ENCODE results near the gene LDB2. TPM values are rescaled to one million over a fixed set of nuclear protein-coding genes. Genes with fewer than 3 reads are reported as not detected.
"Not testable (repeated sequence)": the region's sequence is repeated elsewhere in the genome, so short reads cannot be mapped to it uniquely, and the experiment has no call there.

LDB2 gene
- total and polyA plus RNA-seq, 5 experiments from 2014 or later = 0.38 TPM; not detected in 4

GRCh38 chr4:16643893-16644292 is 254.6 kb downstream of the LDB2 start:
- Mint-ChIP-seq H3K27ac (no peak overlapping the region), H3K4me1 (no peaks in the 10 kb centered on the region), H3K36me3 (no peaks in the 10 kb centered on the region), H3K9me3 (peaks cover 0 to 4% (median 0%) of the 10 kb centered on the region in 9 donors), H3K27me3 (peaks cover 0 to 11% (median 0%) of the 10 kb centered on the region in 5 donors), H3K4me3 (no peak overlapping the region)
- ATAC-seq (no peak), DNase-seq (no peak)
- POLR2A ChIA-PET = no interaction called here

GRCh38 chr4:16642897-16643296 is 255.5 kb downstream of the LDB2 start:
- H3K4me3 Mint-ChIP-seq = no peak overlapping the region
- H3K9me3 Mint-ChIP-seq = peaks cover 0 to 4% (median 0%) of the 10 kb centered on the region in 9 donors
- no peak for DNase-seq
- no peaks in the 10 kb centered on the region for H3K4me1 Mint-ChIP-seq
- no peaks in the 10 kb centered on the region for H3K36me3 Mint-ChIP-seq
- ATAC-seq = no peak
- no peak overlapping the region for H3K27ac Mint-ChIP-seq
- H3K27me3 Mint-ChIP-seq = peaks cover 0 to 11% (median 0%) of the 10 kb centered on the region in 5 donors
- POLR2A ChIA-PET = no interaction called here

- no peaks in the 10 kb centered on the region for H3K36me3 Mint-ChIP-seq
- H3K4me3 Mint-ChIP-seq = no peak overlapping the region
- no peak for DNase-seq
- peaks cover 0 to 4% (median 0%) of the 10 kb centered on the region in 9 donors for H3K9me3 Mint-ChIP-seq
- no peak for ATAC-seq
- no peaks in the 10 kb centered on the region for H3K4me1 Mint-ChIP-seq
- H3K27me3 Mint-ChIP-seq = peaks cover 0 to 11% (median 0%) of the 10 kb centered on the region in 5 donors
- POLR2A ChIA-PET = no interaction called here
- no peak overlapping the region for H3K27ac Mint-ChIP-seq
Measured at GRCh38 chr4:16641971-16642370, 256.5 kb downstream of the LDB2 start.

- DNase-seq (no peak), ATAC-seq (no peak)
- Mint-ChIP-seq H3K27me3 (peaks cover 0 to 6% (median 0%) of the 10 kb centered on the region in 5 donors), H3K9me3 (peaks cover 0 to 28% (median 5%) of the 10 kb centered on the region in 9 donors), H3K4me3 (no peak overlapping the region), H3K36me3 (no peaks in the 10 kb centered on the region), H3K4me1 (no peaks in the 10 kb centered on the region), H3K27ac (no peak overlapping the region)
- POLR2A ChIA-PET = no interaction called here
Measured at GRCh38 chr4:16636912-16637630, 261.4 kb downstream of the LDB2 start.

- POLR2A ChIA-PET = no interaction called here
- H3K9me3 Mint-ChIP-seq = peaks cover 0 to 33% (median 5%) of the 10 kb centered on the region in 9 donors
- ATAC-seq = no peak
- H3K4me1 Mint-ChIP-seq = no peaks in the 10 kb centered on the region
- H3K4me3 Mint-ChIP-seq = no peak overlapping the region
- H3K27me3 Mint-ChIP-seq = peaks cover 0 to 8% (median 0%) of the 10 kb centered on the region in 5 donors
- no peak for DNase-seq
- no peaks in the 10 kb centered on the region for H3K36me3 Mint-ChIP-seq
- no peak overlapping the region for H3K27ac Mint-ChIP-seq
Measured at GRCh38 chr4:16636304-16636703, 262.1 kb downstream of the LDB2 start.

GRCh38 chr4:16629274-16629673 is 269.2 kb downstream of the LDB2 start:
- H3K4me1 Mint-ChIP-seq, H3K36me3 Mint-ChIP-seq, H3K27ac Mint-ChIP-seq, POLR2A ChIA-PET, H3K4me3 Mint-ChIP-seq, ATAC-seq, DNase-seq: not testable (repeated sequence)
- H3K9me3 Mint-ChIP-seq = peaks cover 0 to 39% (median 6%) of the 10 kb centered on the region in 9 donors
- peaks cover 0 to 11% (median 0%) of the 10 kb centered on the region in 5 donors for H3K27me3 Mint-ChIP-seq

- POLR2A ChIA-PET, DNase-seq, H3K4me3 Mint-ChIP-seq, ATAC-seq, H3K36me3 Mint-ChIP-seq, H3K4me1 Mint-ChIP-seq, H3K27ac Mint-ChIP-seq: not testable (repeated sequence)
- H3K9me3 Mint-ChIP-seq = peaks cover 0 to 35% (median 6%) of the 10 kb centered on the region in 9 donors
- H3K27me3 Mint-ChIP-seq = peaks cover 0 to 11% (median 0%) of the 10 kb centered on the region in 5 donors
Measured at GRCh38 chr4:16628835-16629234, 269.6 kb downstream of the LDB2 start.

GRCh38 chr4:16627999-16628398 is 270.4 kb downstream of the LDB2 start:
- DNase-seq (no peak), ATAC-seq (no peak)
- Mint-ChIP-seq H3K27ac (no peak overlapping the region), H3K27me3 (peaks cover 0 to 11% (median 0%) of the 10 kb centered on the region in 5 donors), H3K9me3 (peaks cover 0 to 27% (median 3%) of the 10 kb centered on the region in 9 donors), H3K4me3 (no peak overlapping the region), H3K36me3 (no peaks in the 10 kb centered on the region), H3K4me1 (peaks cover 0 to 2% (median 0%) of the 10 kb centered on the region in 4 donors)
- POLR2A ChIA-PET = no interaction called here

GRCh38 chr4:16626945-16627344 is 271.5 kb downstream of the LDB2 start:
- Mint-ChIP-seq H3K9me3 (peaks cover 0 to 17% (median 0%) of the 10 kb centered on the region in 9 donors), H3K27me3 (peaks cover 0 to 11% (median 0%) of the 10 kb centered on the region in 5 donors), H3K36me3 (no peaks in the 10 kb centered on the region), H3K4me1 (peaks cover 0 to 2% (median 0%) of the 10 kb centered on the region in 4 donors), H3K4me3 (no peak overlapping the region), H3K27ac (no peak overlapping the region)
- ATAC-seq = no peak
- DNase-seq = no peak
- POLR2A ChIA-PET = no interaction called here

GRCh38 chr4:16622826-16623225 is 275.6 kb downstream of the LDB2 start:
- H3K4me1 Mint-ChIP-seq = no peaks in the 10 kb centered on the region
- no peaks in the 10 kb centered on the region for H3K9me3 Mint-ChIP-seq
- DNase-seq (no peak), ATAC-seq (no peak)
- POLR2A ChIA-PET = no interaction called here
- H3K36me3 Mint-ChIP-seq = no peaks in the 10 kb centered on the region
- no peak overlapping the region for H3K4me3 Mint-ChIP-seq
- no peak overlapping the region for H3K27ac Mint-ChIP-seq
- H3K27me3 Mint-ChIP-seq = peaks cover 0 to 12% (median 3%) of the 10 kb centered on the region in 5 donors

- Mint-ChIP-seq H3K27me3 (peaks cover 0 to 12% (median 2%) of the 10 kb centered on the region in 5 donors), H3K9me3 (peaks cover 0 to 12% (median 4%) of the 10 kb centered on the region in 9 donors), H3K4me3 (no peak overlapping the region), H3K4me1 (no peaks in the 10 kb centered on the region), H3K36me3 (no peaks in the 10 kb centered on the region), H3K27ac (no peak overlapping the region)
- POLR2A ChIA-PET = no interaction called here
- DNase-seq = no peak
- no peak for ATAC-seq
Measured at GRCh38 chr4:16617435-16617834, 281.0 kb downstream of the LDB2 start.

GRCh38 chr4:16617011-16617410 is 281.4 kb downstream of the LDB2 start:
- Mint-ChIP-seq H3K9me3 (peaks cover 1 to 16% (median 4%) of the 10 kb centered on the region in 9 donors), H3K27me3 (peaks cover 0 to 12% (median 2%) of the 10 kb centered on the region in 5 donors), H3K4me3 (no peak overlapping the region), H3K36me3 (no peaks in the 10 kb centered on the region), H3K4me1 (no peaks in the 10 kb centered on the region), H3K27ac (no peak overlapping the region)
- POLR2A ChIA-PET = no interaction called here
- no peak for ATAC-seq
- DNase-seq = no peak

- Mint-ChIP-seq H3K4me3 (no peak overlapping the region), H3K36me3 (no peaks in the 10 kb centered on the region), H3K4me1 (no peaks in the 10 kb centered on the region), H3K27ac (no peak overlapping the region), H3K27me3 (peaks cover 0 to 15% (median 3%) of the 10 kb centered on the region in 5 donors), H3K9me3 (peaks cover 2 to 32% (median 13%) of the 10 kb centered on the region in 9 donors)
- POLR2A ChIA-PET = no interaction called here
- ATAC-seq (no peak), DNase-seq (no peak)
Measured at GRCh38 chr4:16609170-16609758, 289.2 kb downstream of the LDB2 start.

All from naive thymus-derived CD8-positive, alpha-beta T cell (primary cell).